Measurements from ENCODE around the gene ARHGAP26.
"Not testable (repeated sequence)": the region's sequence is repeated elsewhere in the genome, so short reads cannot be mapped to it uniquely, and the experiment has no call there.

ARHGAP26 gene

GRCh38 chr5:143108498-143109128, 338.4 kb downstream of the ARHGAP26 start:
- DNase-seq, result no peak

DNA sequence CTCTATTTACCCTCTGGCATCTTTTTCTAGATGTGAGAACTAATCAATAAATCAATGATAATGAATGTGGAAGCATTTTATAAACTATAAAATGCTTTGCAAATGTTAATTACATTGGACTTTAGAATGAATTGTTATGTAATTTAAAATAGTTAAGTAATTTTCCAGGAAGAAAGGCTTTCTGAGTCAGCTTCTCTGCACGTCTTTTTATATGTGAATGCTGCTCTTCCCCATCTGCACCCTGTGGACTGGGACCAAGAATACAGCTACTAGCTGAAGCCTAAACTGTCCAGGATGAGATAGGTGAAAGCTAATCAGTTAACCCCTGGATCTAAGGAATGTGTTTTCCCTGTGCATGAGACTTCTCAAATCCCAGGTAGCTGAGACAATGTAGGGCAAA, 340.4 kb downstream of the ARHGAP26 start:
- no peak for DNase-seq

- no peak for DNase-seq
Observed at GRCh38 chr5:143111799-143112198, 341.6 kb downstream of the ARHGAP26 start.

- no peak for DNase-seq
Observed at GRCh38 chr5:143113461-143113860, 343.3 kb downstream of the ARHGAP26 start.

DNA sequence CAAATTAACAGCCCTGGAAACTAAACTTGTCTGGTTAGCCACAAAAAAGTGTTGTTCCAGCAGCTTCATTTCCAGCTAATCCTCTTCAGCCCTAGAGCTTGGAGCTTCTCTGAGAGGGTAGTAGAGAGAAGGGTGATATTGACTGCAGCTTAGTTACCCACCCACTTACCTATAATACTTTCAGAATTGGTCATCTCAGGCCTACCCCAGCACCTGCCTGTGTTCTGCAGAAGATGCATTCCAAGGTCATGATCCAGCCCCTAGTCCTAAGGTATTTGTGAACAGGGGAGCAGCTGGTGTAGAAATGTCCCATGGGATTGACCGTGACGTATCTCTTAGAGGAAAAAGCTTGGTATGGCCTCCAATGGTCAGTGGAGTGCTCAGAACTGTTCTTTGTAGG, 344.3 kb downstream of the ARHGAP26 start:
- no peak for DNase-seq

GRCh38 chr5:143115381-143115780, 345.2 kb downstream of the ARHGAP26 start:
- no peak for DNase-seq

DNA sequence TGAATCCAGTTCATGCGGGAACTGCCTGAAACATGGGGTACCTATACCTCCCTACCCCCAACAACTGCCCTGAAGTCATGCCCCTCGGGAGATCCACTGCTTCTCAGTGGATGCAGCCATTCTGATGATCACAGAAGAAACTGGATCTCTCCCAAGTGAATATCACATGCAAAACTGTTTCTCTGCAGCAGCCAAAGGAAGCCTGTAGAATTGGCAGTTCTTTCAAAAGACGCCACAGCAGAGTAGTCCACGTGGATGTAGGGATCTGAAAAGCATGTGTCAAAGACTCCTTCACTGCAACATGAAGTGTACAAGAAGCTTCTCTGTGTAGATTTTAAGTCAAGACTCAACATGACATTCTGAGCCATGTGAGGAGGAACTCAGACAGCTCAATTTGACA, 346.6 kb downstream of the ARHGAP26 start:
- DNase-seq, result no peak

- no peak for DNase-seq
Observed at GRCh38 chr5:143117821-143118220, 347.6 kb downstream of the ARHGAP26 start.

GRCh38 chr5:143118222-143118621, 348.0 kb downstream of the ARHGAP26 start:
- DNase-seq, result no peak

- not testable (repeated sequence) for DNase-seq
Observed at GRCh38 chr5:143118818-143119217, 348.6 kb downstream of the ARHGAP26 start.

DNA sequence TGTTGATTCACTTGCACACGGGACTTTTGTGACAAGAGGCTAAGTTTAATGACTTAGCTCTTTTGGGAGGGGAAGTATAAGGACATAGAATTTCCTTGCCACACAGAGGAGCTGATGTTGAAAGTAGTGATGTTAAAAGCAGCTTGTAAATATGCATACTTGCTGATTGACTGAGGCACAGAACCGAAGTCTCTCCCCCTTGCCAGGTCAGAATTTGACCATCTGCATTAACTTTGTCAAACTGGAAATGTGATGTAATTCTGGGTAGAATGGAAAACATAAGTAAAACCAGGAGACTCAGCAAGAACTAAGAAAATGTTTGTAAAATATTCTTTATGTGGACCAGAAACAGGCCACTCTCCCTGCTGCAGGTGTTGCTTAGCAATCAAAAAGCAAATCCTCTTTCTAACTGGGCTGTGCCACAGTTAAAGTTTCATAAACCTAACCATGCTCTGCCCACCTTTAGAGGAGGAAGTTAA, 349.2 kb downstream of the ARHGAP26 start:
- DNase-seq, result no peak

- DNase-seq, result no peak
Observed at GRCh38 chr5:143119881-143120341, 349.7 kb downstream of the ARHGAP26 start.

- DNase-seq, result no peak
Observed at GRCh38 chr5:143120460-143121134, 350.4 kb downstream of the ARHGAP26 start.

DNA sequence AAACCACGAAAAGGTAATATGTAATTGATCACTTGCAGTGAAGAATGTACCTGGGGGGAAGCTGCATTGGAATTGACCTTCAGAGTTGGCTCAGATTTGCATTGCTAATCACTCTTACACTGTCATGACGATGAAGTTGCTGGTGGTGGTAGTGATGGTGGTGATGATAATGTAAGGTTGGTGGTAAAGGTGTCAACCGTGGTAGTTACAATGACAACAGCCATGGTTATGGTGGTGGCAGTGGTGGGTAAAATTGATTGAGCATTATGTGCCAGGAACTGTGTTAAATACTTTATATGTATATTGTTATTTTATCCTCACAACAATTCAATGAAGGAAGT, 350.9 kb downstream of the ARHGAP26 start:
- no peak for DNase-seq

DNA sequence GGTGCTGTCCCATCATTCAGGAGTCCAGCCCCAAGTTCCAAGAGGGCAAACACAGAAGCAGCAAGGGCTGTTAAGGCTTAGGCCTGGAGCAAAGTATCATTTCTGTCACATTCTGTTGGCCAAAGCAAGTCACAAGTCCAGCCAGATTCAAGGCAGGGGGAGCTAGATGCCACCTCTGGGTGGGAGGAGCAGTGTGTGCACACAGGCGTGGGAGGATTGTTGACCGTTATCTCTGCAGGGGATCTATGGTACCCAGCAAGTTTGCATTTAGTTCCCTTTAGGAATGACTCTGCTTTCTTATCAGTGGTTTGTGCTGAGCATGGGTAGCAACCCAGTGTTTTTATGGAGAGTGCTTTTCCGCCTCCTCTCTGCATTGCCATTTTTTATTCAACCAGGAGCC, 354.4 kb downstream of the ARHGAP26 start:
- no peak for DNase-seq

DNA sequence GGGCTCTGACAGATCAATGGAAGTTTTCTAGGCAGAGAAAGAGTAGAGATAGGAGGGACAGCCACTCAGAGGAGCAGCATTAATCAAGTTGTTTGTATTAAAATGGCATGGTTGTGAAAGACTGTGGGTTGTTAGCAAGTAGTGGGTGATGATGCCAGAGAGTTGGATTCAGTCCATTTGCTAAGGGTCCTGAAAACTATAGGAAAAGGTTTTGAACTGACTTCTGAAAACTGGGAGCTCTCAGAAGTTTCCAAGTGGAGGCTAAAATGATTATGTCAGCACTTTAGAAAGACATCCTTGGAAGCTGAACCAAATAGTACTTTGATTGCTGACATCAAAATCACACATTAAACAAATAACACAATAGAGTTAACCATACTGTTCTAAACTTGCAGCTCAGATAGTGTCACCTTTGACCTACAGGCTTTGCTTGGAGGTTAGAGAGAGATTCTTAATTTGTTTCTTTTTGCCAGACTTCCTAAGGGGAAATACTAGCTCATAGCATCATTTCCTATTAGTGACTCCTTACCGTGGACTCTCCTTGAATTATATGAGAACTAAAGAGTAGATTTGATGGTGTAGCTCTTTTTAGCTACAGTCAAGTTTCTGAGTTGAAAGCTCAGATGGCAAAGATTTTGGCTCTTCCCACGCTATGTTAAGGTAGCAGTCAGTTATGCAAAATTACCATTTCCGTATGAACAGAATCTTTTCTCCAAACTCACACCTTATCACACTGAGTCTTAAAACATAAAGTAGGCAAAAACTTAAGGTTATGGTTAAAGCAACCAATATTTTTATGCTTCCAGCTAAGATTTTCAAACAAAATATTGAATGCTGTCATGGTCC, 356.2 kb downstream of the ARHGAP26 start:
- no peak for DNase-seq

DNA sequence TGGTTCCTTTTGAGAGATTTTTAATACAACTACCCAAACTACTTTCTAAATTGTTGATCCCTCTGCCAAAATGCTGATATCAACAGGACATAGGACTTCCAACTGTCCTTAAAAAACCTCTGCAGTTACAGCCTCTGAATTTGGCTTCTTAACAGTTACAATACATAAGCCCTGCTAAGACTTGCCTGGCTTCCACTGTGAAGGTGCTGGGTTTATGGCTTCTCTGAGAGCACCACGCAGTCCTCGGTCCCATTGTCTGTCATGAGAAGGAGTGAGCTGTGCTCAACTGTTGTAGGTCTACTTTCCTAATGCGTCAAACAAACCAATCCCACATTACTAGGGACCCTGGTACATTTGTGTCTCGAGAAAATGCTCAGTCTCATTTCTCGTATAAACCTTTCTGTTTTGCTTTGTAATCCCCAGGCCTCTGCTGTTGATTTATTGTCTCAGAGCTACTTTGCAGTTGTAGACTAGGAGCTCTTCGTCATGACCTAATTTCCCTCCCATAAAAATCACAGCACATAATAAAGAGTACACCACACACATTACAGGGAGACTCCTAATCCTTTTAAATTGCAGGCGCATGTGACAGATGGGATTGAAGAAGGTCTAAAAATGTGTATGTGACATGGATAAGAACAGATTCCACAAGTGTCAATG, 358.4 kb downstream of the ARHGAP26 start:
- DNase-seq, result no peak

DNA sequence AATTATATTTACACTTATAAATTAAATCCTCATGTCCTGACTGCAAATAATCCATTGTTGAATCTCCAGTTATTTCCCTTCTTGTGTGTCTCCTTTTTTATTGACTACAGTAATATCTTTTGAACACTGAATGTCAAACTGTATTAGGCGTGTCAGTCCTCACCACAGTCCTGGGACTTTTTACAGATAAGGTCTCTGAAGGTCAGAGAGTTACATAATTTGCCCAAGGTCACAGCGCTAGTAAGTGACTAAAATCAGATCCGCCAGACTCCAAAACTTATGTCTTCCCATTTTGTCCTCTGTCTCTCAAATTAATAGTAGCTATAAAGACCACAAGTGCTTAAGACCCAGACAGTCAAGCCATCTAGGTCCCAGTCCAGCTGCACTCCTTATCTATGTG, 359.0 kb downstream of the ARHGAP26 start:
- DNase-seq, result no peak

DNA sequence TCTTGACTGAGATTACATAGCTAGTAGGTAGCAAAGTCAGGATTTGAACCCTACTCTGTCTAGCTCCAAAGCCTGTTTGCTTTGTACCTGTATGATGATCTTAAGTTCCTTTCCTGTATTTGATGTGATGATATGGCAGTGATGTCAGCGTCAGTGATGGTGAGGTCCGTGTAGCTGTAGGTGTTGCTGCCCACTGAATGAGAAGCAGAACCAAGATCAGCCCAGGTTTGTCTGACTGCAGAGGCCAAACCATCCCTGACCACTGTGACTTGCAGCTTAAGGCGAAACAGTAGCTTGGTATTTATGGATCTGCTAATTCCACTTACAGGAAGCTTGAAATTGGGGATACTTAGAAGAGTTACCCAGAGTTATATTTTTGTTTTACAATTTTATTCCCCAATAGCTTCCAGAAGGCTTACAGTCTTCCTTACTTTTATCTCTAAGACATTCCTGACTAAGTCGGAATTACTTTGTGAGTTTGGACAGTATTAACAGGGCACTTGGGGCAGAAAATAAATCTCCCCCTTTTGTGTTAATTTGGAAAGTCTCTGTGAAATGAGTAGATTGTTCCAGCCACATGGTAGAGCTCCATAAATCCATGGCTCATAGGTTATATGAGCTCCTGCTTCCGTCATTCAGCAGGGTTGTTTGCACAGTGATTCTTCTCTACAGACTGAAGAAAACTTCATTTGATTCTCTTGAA, 359.9 kb downstream of the ARHGAP26 start:
- no peak for DNase-seq

- no peak for DNase-seq
Observed at GRCh38 chr5:143130613-143131305, 360.6 kb downstream of the ARHGAP26 start.

GRCh38 chr5:143131972-143132371, 361.8 kb downstream of the ARHGAP26 start:
- DNase-seq, result no peak

GRCh38 chr5:143132739-143133138, 362.6 kb downstream of the ARHGAP26 start:
- no peak for DNase-seq

All from NK-92 treated with Interleukin-12 subunit alpha and Interleukin-12 subunit beta, amount 100 ng/mL, for 24 hours (cell line).